ENCODE data around the gene COA1. TPM values are rescaled to one million over a fixed set of nuclear protein-coding genes. Genes with fewer than 3 reads are reported as not detected.

Gene COA1
- polyA plus RNA-seq, 1 of the 3 experiments (the other 2 are of a cell fraction), result 42.8 TPM

DNA sequence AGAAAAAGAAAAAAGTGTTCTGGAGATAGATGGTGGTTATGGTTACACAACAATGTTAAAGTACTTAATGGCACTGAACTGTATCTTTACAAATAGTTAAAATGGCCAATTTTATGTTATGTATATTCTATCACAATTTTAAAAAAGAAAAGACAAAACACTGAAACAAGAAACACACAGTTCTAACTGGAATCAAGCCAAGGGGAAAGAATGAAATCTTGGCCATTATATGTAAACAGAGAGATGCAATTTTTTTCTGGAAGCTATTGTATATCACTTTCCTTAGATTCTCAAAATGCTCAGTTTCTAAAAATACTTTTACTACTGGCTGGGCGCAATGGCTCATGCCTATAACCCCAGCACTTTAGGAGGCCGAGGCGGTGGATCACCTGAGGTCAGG, 4.1 kb downstream of the COA1 start:
- TF ChIP-seq TCF12 (IDR thresholded peaks at IDR 0.05) (no peak), CHD2 (IDR thresholded peaks at IDR 0.05; ENCODE audit: low read length, partially characterized antibody) (no peak), MEF2A (IDR thresholded peaks at IDR 0.05; ENCODE audit: borderline replicate concordance, low read depth) (no peak), FOSL2 (IDR thresholded peaks at IDR 0.05; ENCODE audit: borderline replicate concordance, low read depth) (no peak)
- Histone ChIP-seq H4K20me1 (ENCODE audit: insufficient read depth) (no peaks in the 10 kb centered on the region; the same call in 1 of the 2 replicates), H3K4me2 (no peak overlapping the region), H3K9ac (no peak overlapping the region), H3K9me2 (no peaks in the 10 kb centered on the region), H3K4me3 (ENCODE audit: low read depth in 2 of 2, low read length in 1 of 2) (no peak overlapping the region), H3K36me3 (replicated peaks in 1 of 2; ENCODE audit: control insufficient read depth in 1 of 2, insufficient read depth in 2 of 2, low read length in 1 of 2) (no peaks in the 10 kb centered on the region), H3F3A (replicated peaks; ENCODE audit: insufficient read depth) (no peaks in the 10 kb centered on the region), H3K79me2 (ENCODE audit: insufficient read depth) (peaks cover 89% of the 10 kb centered on the region), H3K4me1 (ENCODE audit: control insufficient read depth in 1 of 2, insufficient read depth in 2 of 2, low read depth in 1 of 2, low read length in 1 of 2) (peaks cover 0 to 5% of the 10 kb centered on the region in 2 experiments; a peak in 1 of 4 replicates), H3K9me3 (no peaks in the 10 kb centered on the region), H3K27me3 (ENCODE audit: insufficient read depth) (no peaks in the 10 kb centered on the region), H3K27ac (ENCODE audit: low read depth in 2 of 2, low read length in 1 of 2) (no peak overlapping the region), H2AFZ (ENCODE audit: low read depth) (no peak overlapping the region)
- no peak for DNase-seq
- ChIA-PET CTCF (interaction anchor here (1.0 to 1.6 kb wide), 2 partner anchors 14 to 143 kb away, joined by 3 to 12 read pairs; partner anchors contain the start of gene STK17A), POLR2A (no interaction called here)
- 98% methylated on average over 3 of the region's 3 CpGs for WGBS (ENCODE audit: low lambda C conversion rate)

DNA sequence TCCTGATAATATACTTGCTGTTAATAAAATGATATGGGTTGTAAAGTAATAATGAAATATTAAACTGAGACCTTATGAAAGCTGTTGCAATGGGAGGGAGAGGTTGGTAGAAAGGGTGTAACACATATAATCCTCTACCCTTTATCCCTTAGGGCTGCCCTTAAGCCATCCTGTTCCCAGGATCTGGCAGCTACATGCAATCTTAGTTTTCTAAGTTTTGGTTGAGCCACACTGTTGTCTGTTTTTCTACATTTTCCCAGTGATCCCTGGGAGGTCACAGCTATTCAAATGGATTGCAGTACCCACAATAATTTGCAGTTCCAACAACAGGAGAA, 6.3 kb downstream of the COA1 start:
- no peaks in the 10 kb centered on the region for H3K36me3 ChIP-seq (replicated peaks in 1 of 2; ENCODE audit: control insufficient read depth in 1 of 2, insufficient read depth in 2 of 2, low read length in 1 of 2)
- H3K9ac ChIP-seq, result no peak overlapping the region
- H3K4me2 ChIP-seq, result no peak overlapping the region
- H4K20me1 ChIP-seq (ENCODE audit: insufficient read depth), result no peaks in the 10 kb centered on the region; the same call in 1 of the 2 replicates
- H3K9me2 ChIP-seq, result no peaks in the 10 kb centered on the region
- CTCF ChIA-PET, result interaction anchor here (2.1 to 8.8 kb wide), 7 partner anchors 22 to 782 kb away, joined by 5 to 144 read pairs (median 14); partner anchors contain the start of gene STK17A
- TF ChIP-seq TCF12 (IDR thresholded peaks at IDR 0.05) (no peak), EZH2phosphoT487 (IDR thresholded peaks at IDR 0.05; ENCODE audit: borderline replicate concordance, low read depth) (no peak), JUND (IDR thresholded peaks at IDR 0.05) (no peak), EP300 (IDR thresholded peaks at IDR 0.05; ENCODE audit: borderline replicate concordance in 1 of 2, low read depth in 1 of 2, low read length in 1 of 2) (no peak), MEF2A (IDR thresholded peaks at IDR 0.05; ENCODE audit: borderline replicate concordance, low read depth) (no peak), SIN3A (IDR thresholded peaks at IDR 0.05; ENCODE audit: borderline replicate concordance, low read depth, low read length) (no peak)
- TF ChIP-seq, protein P1, sequence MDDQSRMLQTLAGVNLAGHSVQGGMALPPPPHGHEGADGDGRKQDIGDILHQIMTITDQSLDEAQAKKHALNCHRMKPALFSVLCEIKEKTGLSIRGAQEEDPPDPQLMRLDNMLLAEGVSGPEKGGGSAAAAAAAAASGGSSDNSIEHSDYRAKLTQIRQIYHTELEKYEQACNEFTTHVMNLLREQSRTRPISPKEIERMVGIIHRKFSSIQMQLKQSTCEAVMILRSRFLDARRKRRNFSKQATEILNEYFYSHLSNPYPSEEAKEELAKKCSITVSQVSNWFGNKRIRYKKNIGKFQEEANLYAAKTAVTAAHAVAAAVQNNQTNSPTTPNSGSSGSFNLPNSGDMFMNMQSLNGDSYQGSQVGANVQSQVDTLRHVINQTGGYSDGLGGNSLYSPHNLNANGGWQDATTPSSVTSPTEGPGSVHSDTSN (IDR thresholded peaks at IDR 0.05), result no peak
- TF ChIP-seq, protein P2, sequence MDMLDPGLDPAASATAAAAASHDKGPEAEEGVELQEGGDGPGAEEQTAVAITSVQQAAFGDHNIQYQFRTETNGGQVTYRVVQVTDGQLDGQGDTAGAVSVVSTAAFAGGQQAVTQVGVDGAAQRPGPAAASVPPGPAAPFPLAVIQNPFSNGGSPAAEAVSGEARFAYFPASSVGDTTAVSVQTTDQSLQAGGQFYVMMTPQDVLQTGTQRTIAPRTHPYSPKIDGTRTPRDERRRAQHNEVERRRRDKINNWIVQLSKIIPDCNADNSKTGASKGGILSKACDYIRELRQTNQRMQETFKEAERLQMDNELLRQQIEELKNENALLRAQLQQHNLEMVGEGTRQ (IDR thresholded peaks at IDR 0.05; ENCODE audit: borderline replicate concordance, low read depth, low read length), result no peak
- TF ChIP-seq, protein P3, sequence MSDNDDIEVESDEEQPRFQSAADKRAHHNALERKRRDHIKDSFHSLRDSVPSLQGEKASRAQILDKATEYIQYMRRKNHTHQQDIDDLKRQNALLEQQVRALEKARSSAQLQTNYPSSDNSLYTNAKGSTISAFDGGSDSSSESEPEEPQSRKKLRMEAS (IDR thresholded peaks at IDR 0.05; ENCODE audit: low read depth), result no peak
- TF ChIP-seq, protein P4, sequence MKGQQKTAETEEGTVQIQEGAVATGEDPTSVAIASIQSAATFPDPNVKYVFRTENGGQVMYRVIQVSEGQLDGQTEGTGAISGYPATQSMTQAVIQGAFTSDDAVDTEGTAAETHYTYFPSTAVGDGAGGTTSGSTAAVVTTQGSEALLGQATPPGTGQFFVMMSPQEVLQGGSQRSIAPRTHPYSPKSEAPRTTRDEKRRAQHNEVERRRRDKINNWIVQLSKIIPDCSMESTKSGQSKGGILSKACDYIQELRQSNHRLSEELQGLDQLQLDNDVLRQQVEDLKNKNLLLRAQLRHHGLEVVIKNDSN (IDR thresholded peaks at IDR 0.05; ENCODE audit: borderline replicate concordance, low read depth), result no peak
- H2AFZ ChIP-seq (ENCODE audit: low read depth), result no peak overlapping the region
- no peak overlapping the region for H3K4me3 ChIP-seq (ENCODE audit: low read depth in 2 of 2, low read length in 1 of 2)
- POLR2A ChIA-PET, result interaction anchor here (0.5 kb wide), 1 partner anchor 20 kb away, joined by 4 read pairs; no protein-coding TSS in a partner anchor
- H3K27me3 ChIP-seq (ENCODE audit: insufficient read depth), result no peaks in the 10 kb centered on the region
- no peaks in the 10 kb centered on the region for H3F3A ChIP-seq (replicated peaks; ENCODE audit: insufficient read depth)
- H3K79me2 ChIP-seq (ENCODE audit: insufficient read depth), result peaks cover 97% of the 10 kb centered on the region
- H3K27ac ChIP-seq (ENCODE audit: low read depth in 2 of 2, low read length in 1 of 2), result no peak overlapping the region
- no peaks in the 10 kb centered on the region for H3K9me3 ChIP-seq
- DNase-seq, result no peak
- no peaks in the 10 kb centered on the region; a peak in 1 of 4 replicates for H3K4me1 ChIP-seq (ENCODE audit: control insufficient read depth in 1 of 2, insufficient read depth in 2 of 2, low read depth in 1 of 2, low read length in 1 of 2)
